ENCODE results near the gene MYOF.
"Not testable (repeated sequence)": the region's sequence is repeated elsewhere in the genome, so short reads cannot be mapped to it uniquely, and the experiment has no call there.

The MYOF gene

GRCh38 chr10:93419016-93419415 lies 63.1 kb downstream of the MYOF start:
- DNase-seq, result not testable (repeated sequence)

GRCh38 chr10:93417921-93418320 lies 64.2 kb downstream of the MYOF start:
- no peak for DNase-seq

GRCh38 chr10:93417266-93417665 lies 64.9 kb downstream of the MYOF start:
- DNase-seq, result no peak

GRCh38 chr10:93416824-93417223 lies 65.3 kb downstream of the MYOF start:
- no peak for DNase-seq

GRCh38 chr10:93415693-93416092 lies 66.4 kb downstream of the MYOF start:
- DNase-seq, result no peak

- peak in 5 of 6 experiments; percentile 7 to 86 (median 71) for DNase-seq
These were observed 68.9 kb downstream of the MYOF start for GRCh38 chr10:93413252-93413689.

GRCh38 chr10:93412801-93413200 lies 69.3 kb downstream of the MYOF start:
- no peak for DNase-seq

- no peak for DNase-seq
These were observed 71.3 kb downstream of the MYOF start for GRCh38 chr10:93410697-93411348.

- DNase-seq, result no peak
These were observed 73.4 kb downstream of the MYOF start for GRCh38 chr10:93408783-93409182.

- no peak for DNase-seq
These were observed 75.6 kb downstream of the MYOF start for GRCh38 chr10:93406364-93407145.

- DNase-seq, result no peak
These were observed 78.1 kb downstream of the MYOF start for GRCh38 chr10:93404048-93404354.

GRCh38 chr10:93403152-93404047 lies 78.7 kb downstream of the MYOF start:
- no peak for DNase-seq

GRCh38 chr10:93402192-93402591 lies 79.9 kb downstream of the MYOF start:
- no peak for DNase-seq

- no peak for DNase-seq
These were observed 83.6 kb downstream of the MYOF start for GRCh38 chr10:93398528-93398927.

GRCh38 chr10:93397020-93397419 lies 85.1 kb downstream of the MYOF start:
- DNase-seq, result no peak

- no peak for DNase-seq
These were observed 88.9 kb downstream of the MYOF start for GRCh38 chr10:93393211-93393610.

- DNase-seq, result no peak
These were observed 90.0 kb downstream of the MYOF start for GRCh38 chr10:93392121-93392520.

GRCh38 chr10:93390306-93391090 lies 91.6 kb downstream of the MYOF start:
- no peak for DNase-seq

- no peak for DNase-seq
These were observed 95.3 kb downstream of the MYOF start for GRCh38 chr10:93386631-93387369.

- DNase-seq, result no peak
These were observed 96.8 kb downstream of the MYOF start for GRCh38 chr10:93385345-93385744.

- no peak for DNase-seq
These were observed 98.1 kb downstream of the MYOF start for GRCh38 chr10:93384006-93384405.

- DNase-seq, result no peak
These were observed 98.6 kb downstream of the MYOF start for GRCh38 chr10:93383562-93383981.
